Brain pericyte (primary cell): ENCODE measurements around the gene ZAR1.
"Not testable (repeated sequence)": the region's sequence is repeated elsewhere in the genome, so short reads cannot be mapped to it uniquely, and the experiment has no call there.

Experiments used
- DNase-seq: peaks from one replicate; pipeline ENCODE4 v3.0.0-alpha.2; 2012; ENCODE audit warnings: low read depth, low spot score

The ZAR1 gene, protein sequence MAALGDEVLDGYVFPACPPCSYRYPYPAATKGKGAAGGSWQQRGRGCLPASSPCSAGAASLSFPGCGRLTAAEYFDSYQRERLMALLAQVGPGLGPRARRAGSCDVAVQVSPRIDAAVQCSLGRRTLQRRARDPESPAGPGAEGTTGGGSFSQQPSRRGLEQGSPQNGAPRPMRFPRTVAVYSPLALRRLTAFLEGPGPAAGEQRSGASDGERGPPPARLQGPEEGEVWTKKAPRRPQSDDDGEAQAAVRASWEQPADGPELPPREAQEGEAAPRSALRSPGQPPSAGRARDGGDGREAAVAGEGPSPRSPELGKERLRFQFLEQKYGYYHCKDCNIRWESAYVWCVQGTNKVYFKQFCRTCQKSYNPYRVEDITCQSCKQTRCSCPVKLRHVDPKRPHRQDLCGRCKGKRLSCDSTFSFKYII

DNA sequence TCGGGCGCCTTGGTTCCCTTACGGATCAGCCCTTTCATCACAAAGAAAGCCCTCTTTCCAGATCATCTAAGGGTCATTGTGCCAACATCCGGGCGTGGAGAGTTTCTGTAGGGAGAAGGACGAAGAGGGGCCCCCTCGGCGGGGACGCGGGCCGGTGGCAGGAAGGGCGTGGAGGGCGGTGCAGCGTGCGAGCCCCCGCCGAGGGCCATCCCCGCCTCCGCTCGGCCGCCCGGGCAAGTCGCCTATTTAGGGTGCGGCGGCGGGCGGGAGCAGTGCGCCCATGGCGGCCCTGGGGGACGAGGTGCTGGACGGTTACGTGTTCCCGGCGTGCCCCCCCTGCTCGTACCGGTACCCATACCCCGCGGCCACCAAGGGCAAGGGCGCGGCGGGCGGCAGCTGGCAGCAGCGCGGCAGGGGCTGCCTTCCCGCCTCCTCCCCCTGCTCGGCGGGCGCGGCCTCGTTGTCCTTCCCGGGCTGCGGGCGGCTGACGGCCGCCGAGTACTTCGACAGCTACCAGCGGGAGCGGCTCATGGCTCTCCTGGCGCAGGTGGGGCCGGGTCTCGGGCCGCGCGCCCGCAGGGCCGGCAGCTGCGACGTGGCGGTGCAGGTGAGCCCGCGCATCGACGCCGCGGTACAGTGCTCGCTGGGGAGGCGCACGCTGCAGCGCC is at the start of gene ZAR1:
Gene ZAR1 (plus strand): TSS at position 241 of the 668 bp plus-strand sequence. CDS start 40 bp downstream, at position 281.
- DNase-seq, result no peak

DNA sequence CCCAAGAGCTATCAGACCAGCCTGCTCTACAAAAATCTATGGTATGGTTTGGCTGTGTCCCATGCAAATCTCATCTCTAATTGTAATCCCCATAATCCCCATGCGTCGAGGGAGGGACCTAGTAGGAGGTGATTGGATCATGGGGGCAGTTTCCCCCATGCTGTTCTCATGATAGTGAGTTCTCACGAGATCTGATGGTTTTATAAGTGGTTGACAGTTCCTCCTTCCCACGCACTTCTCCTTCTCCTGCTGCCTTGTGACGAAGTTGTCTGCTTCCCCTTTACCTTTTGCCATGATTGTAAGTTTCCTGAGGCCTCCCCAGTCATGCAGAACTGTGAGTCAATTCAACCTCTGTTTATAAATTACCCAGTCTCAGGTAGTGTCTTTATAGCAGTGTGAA is 49.1 kb upstream of the ZAR1 start:
- not testable (repeated sequence) for DNase-seq

DNA sequence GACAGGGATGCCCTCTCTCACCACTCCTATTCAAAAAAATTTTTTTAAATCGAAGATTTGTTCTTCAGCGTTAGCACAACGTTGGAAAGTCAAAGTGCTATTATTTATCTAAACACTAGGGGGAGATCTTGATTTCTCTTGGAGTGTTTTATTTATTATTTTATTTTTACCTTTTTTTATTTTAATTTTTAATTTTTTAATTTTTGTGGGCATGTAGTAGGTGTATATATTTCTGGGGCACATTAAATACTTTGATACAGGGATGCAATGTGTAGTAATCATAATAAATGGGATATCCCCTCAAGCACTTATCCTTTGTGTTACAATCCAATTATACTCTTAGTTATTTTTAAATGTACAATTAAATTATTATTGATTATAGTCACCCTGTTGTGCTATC is 44.3 kb upstream of the ZAR1 start:
- no peak for DNase-seq

DNA sequence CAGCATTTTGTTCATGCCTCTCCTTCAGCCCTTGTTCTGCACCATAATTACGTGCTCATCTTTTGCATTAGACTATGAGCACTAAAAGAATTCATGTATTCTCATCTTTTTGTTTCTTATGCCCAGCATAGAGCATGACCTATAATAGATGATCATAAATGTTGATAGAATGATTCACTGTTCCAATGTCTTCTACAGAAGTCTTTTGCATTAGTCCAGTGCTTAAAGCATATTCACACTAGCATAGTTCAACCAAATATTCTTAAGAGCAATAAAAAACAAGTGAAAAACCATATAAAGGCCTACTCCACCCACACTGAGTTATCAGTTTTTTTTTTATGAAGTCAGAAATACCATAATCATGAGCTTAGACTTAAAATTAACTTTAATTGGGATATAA is 43.4 kb upstream of the ZAR1 start:
- no peak for DNase-seq

DNA sequence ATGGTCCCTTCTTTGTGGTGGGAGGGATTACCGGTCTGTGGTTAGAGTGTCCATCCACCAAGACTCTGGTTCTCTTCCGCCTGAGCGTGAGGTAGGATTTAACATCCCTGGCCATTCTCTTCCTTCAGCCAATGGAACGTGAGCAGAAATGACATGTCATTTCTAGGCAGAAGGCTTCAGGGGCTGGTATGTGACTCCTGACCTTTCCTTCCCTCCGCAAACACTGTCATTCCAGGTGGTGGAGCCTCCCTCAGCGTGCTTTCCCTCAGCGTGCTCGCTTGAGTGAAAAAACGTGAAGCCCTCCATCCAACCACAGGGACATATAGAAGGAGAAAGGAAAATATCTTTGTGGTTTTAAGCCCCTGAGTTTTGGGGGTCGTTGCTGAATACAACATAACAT is 40.9 kb upstream of the ZAR1 start:
- DNase-seq, result no peak

DNA sequence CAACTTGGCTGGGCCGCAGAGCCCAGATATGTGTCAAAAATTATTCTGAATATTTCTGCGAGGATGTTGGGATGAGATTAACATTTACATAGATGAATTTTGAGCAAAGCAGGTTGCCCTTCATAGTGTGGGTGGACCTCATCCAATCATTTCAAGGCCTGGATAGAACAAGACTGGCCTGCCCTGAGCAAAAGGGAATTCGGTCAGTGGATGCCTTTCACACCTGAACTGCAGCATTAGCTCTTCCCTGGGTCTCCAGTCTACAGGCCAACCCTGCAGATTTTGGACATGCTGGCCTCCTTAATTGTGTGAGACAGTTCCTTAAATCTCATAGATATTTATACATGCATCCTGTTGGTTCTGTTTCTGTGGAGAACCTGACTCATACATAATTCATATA is 39.3 kb upstream of the ZAR1 start:
- no peak for DNase-seq

DNA sequence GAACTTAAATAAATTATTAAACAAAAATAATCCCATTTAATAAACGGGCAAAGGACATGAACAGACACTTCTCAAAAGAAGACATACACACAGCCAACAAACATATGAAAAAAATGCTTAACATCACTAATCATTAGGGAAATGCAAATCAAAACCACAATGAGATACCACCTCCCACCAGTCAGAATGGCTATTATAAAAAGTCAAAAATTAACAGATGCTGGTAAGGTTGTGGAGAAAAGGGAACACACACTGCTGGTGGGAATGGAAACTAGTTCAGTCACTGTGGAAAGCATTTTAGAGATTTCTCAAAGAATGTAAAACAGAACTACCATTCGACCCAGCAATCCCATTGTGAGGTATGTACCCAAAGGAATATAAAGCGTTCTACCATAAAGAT is 38.4 kb upstream of the ZAR1 start:
- DNase-seq, result not testable (repeated sequence)

DNA sequence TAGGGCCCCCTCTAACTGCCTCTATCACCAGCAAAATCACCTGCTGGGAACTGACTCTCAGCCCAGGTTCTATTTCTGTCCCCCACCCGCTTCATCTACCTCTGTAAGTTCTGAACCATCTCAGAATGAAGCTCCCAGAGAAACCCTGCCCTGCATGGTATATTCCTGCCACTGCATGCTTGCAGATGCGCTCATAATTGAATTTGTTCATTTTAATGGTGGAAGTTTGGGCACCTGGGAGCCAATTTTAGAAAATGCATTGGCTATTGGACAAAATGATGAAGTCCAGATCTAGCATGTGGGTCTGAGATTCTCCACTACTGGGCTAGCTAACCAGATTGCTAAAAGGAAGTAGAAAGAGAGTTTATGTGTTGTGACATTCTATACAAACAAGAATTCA is 35.5 kb upstream of the ZAR1 start:
- no peak for DNase-seq

DNA sequence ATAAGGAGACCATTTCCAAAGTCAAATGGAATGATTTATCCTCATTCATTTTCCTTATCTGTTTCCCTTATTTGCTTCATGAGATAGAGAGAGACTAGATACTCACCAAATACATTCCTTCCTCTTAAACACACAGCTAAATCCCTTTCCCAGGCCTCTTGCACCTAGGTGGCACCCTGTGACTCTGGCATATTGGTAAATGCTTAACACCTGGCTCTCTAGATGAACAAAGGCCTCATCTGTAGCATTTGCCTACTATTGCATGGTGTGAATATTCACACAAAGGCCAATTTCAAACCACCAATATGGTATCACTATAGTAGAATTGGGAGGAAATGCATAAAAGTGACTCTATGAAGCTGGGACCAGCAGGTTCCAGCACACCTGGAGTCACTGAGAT is 29.1 kb upstream of the ZAR1 start:
- DNase-seq, result no peak

DNA sequence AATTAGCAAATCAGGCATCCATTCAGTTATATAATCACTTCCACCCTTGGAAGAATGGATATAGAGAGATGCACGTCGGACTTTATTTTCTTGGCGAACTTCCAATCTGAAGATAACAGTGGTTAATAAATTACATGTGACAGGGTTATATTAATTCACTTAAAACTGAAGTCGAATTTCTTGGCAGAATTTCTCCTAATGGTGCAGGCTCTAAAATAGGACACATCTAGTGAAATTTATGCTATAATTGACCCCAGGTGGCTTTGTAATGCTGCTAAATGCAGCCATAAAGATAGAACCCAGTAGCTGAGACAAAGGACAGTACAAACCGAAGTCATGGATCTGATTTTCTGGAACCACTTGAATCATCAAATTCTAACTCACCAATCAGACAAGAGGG is 27.7 kb upstream of the ZAR1 start:
- no peak for DNase-seq

DNA sequence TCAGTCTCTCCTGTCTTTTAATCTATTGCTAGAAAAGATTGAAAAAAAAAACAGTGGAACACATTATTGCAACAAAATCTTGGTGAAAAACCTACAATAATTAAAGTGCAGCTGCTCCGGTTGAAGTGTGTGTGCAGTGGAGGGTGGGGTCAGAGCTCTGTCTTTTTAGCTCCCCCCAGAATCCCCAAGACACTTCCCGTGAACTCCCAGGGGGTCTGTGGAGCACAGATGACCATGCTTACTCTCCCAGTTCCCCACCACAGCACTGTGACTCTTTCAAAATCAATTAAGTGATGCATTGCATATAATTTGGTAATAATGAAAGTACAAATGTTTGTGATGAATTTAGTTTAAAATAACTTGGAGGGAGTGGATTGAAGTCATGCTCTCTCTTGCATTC is 22.6 kb upstream of the ZAR1 start:
- DNase-seq, result no peak

DNA sequence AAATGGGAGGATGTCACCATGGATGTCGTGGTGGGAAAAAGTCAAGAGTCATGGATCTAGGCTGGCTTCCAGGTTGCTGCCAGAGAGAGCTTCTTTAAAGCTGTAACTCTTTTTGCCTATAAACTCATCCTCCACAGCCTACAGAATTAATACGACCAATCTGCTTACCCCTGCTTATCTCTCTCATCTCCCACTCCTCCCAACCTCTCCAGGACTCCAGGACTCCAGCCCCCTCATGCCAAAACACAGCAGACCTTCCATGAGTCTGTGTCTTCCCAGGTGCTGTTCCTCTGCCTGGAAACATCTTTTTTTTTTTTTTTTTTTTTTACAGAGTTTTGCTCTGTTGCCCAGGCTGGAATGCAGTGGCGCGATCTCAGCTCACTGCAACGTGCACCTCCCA is 22.2 kb upstream of the ZAR1 start:
- no peak for DNase-seq

DNA sequence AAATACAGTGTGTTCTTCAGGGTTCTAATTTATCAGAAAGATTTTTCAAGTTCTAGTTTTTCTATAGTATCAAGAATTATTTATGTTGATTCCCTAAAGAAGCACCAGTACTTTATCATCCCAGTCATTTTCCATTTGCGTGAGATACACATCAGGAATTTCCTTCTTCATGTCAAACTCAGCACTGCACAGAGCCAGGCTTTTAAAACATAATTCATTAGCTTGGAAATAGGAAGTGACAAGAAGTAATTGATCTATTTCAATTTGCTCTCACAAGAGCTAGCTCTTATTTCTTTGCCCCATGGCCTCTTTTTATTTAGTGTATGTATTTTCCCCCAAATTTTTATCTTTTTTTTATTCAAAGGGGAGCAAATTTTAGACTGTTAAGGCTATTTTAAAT is 19.9 kb upstream of the ZAR1 start:
- DNase-seq, result no peak

DNA sequence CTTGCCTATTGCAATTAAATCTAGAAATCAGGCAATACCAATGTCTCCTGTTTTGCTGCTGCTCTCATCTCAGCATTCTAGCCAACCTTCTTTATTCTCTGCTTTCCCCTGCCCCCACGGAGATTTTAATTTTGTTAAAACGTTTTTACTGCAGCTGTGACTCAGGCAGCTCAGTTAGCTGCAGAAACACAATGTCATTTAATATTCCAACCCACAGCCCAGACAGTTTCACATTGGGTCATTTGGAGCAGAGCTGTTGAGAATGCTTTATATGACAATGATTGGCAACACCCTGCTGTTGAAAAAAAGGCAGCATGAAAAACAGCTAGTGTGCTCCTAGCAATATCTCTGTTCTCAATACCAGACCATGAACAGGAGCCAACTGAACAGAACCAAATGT is 19.5 kb upstream of the ZAR1 start:
- no peak for DNase-seq

DNA sequence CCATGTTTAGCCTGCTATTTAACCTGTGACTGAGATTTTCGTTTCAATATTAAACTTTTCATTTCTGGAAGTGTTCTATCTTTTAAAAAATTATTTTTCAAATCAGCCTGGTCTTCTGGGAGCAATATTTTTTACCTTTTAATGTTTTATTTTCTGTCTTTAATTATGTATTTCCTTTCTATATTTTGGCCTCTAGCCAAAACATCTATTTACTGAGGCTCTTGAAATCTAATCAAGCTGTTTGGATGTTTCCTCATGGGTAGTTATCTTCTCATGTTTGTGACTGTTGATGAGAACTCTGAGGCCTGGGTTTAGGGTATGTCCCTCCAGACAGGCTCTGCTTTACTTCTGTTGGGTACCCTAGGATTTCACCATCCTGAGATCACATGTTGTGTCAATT is 17.3 kb upstream of the ZAR1 start:
- no peak for DNase-seq

DNA sequence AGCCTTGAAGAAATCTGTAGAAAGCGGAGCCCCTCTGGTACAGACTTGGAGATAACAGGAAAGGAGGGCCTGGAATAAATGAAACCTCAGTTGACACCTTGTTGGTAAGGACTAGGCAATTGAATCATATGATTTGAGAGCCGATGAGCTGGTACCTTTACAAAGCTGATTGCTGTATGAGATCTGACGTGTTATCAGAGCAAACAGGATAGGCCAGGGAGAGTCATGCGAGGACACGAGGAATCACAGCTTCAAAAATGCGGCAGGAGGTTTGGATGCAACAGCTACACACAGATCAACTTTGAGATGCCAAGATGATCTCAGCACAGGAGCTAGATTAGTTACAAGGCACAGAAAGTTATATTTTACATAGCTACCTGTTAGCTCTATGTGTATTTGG is 14.3 kb upstream of the ZAR1 start:
- no peak for DNase-seq

DNA sequence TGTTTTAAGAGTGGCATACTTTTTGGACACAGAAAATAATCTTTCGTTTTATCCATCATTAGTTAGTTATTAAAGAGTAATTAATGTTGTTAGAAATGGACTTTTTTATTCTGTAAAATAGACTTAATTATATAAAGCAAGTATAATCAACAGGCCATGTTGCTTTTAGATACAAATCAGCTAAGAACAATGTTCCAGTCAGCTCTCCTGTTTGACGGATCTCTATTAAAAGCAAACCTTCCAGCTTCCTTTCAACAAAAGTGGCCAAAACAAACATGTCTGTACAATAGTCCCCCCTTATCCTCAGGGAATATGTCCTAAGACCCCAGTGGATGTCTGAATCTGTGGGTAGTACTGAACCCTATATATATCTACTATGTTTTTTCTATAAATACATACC is 11.8 kb upstream of the ZAR1 start:
- no peak for DNase-seq

DNA sequence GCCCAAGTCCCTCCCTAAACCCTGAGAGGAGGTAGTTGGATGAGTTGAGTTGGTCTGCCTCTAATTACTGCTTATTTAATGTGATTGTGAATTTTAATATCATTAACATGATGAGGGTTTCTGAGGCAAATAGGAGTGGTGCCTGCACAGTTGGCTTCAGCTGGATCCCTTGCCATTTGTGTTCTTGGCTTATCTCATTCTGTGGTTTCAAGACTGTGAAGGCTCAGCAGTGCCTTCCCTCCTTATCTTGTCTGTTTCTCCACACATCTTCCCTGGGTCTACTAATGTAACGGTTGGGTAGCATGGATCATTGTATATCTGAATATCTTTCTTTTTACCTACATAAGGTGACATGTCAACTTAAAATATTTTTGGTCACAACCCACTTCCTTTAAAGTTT is 8.5 kb upstream of the ZAR1 start:
- no peak for DNase-seq

DNA sequence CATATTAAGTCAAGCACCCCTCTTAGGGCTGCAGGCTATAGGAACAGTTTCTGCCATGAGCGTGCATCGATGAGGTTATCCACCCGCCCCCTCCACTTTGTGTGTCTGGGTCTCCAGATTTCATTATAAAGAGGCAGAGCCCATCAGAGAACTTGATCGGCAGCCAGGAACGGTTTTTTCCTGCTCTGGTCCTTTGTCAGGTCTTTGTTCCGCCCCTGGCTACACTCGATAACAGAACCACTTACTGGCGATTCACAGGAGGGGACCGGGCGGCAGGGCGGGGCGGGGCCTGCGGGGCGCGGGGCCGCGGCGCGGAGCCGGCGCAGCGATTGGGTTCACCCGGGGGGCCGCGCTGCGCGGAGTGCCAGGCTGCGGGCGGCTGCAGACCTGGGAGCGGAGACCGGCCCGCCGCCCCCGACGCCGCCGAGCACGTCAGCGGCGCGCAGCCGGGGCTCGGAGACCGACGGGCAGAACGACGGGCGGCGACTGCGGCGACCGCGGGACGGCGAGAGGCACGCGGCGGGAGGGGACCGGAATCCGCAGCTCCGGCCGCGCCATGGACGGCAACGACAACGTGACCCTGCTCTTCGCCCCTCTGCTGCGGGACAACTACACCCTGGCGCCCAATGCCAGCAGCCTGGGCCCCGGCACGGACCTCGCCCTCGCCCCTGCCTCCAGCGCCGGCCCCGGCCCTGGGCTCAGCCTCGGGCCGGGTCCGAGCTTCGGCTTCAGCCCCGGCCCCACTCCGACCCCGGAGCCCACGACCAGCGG is 6.9 kb upstream of the ZAR1 start, which contains the start of gene SLC10A4:
Gene SLC10A4 (plus strand): TSS at position 338 of the 771 bp plus-strand sequence. CDS start 219 bp downstream, at position 557.
- no peak for DNase-seq

DNA sequence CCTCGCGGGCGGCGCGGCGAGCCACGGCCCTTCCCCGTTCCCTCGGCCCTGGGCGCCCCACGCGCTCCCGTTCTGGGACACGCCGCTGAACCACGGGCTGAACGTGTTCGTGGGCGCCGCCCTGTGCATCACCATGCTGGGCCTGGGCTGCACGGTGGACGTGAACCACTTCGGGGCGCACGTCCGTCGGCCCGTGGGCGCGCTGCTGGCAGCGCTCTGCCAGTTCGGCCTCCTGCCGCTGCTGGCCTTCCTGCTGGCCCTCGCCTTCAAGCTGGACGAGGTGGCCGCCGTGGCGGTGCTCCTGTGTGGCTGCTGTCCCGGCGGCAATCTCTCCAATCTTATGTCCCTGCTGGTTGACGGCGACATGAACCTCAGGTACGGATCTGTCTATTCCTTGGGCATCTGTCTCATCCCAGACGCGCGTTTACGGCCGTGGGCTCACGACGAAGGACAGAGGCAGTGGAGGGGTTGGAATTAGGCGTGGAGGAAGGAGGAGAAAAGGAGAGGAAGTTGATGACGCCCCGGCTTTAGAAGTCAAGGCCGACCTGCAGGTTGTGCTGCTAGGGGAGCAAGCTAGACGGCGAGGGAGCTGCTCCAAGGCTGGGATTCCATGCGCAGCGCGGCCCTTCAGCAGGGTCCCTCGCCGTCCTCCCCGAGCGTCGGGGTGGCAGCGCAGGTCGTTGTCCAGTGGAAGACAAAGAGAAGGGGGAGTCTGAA is 6.1 kb upstream of the ZAR1 start:
- no peak for DNase-seq

DNA sequence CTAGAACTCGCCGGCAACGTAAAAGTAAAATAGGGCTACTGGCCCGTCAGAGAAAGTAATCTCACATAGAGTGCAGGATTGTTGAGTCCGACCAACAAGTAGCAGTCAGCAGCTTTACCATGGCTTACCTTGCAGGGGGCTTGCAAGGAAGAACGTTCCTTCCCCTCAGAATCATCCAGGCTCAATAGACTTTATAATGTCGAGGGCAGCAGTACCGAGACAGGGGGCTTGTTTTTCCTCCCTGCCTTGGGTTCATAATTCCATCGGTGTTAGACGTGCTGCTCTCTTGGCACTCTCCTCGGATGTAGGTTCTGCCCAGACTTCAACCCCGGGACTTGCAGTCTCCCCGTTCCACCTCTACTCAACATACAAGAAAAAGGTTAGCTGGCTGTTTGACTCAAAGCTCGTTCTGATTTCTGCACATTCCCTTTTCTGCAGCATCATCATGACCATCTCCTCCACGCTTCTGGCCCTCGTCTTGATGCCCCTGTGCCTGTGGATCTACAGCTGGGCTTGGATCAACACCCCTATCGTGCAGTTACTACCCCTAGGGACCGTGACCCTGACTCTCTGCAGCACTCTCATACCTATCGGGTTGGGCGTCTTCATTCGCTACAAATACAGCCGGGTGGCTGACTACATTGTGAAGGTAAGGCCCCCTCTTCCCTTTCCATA is 5.4 kb upstream of the ZAR1 start:
- DNase-seq, result no peak
